ENCODE measurements around the gene UNC5A. TPM values are rescaled to one million over a fixed set of nuclear protein-coding genes. Genes with fewer than 3 reads are reported as not detected.

Gene UNC5A
- total RNA-seq, 1 experiment from 2014 or later = 3.1 TPM

DNA sequence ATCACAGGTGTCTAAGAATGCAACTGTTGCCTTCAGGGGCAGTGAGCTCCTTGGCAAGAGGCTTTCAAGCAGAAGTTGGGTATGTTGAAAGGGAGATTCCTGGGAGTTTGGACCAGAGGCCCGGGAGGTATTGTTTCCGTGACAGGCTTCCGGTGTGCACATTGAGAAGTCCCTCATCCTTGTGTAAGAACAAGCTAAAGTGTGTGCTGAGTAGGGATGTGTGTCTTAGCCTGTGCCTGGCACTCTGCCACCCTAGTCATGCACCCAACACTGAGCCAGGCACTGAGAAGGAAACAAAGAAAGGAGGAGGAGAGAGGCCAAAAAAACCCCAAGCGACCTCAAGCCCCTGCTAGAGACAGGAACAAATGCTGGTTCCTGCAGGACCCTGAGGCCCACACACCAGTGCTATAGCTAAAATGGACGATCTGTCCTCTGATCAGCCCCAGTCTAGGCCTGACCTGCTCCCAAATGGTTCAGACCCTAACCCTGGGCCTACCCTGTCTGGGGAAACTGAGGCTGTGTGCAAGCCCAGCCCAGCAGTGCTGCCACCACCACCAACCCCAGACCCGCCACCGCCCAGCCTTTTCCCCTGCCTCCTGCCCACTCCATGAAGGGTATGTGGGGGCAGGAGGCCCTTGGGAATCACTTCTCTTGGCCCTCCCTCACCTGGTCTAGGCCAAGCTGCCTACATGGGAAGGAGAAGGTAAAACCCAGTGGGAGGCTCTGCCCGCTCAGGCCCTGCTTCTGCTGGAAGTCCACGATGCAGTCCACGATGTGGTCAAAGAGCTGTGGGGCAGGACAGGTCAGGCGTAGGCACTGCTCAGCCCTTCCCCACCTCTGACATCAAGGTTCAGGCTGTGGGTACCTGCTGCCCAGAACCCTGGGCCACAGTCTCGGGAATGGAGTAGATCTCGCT, 76.2 kb downstream of the UNC5A start:
- Histone ChIP-seq H3K4me1 (replicated peaks; ENCODE audit: insufficient read depth) (no peaks in the 10 kb centered on the region), H3K36me3 (ENCODE audit: low read depth) (no peaks in the 10 kb centered on the region), H3F3A (ENCODE audit: insufficient read depth, low read depth) (no peaks in the 10 kb centered on the region), H3K9me2 (ENCODE audit: insufficient read depth) (no peaks in the 10 kb centered on the region), H3K79me2 (ENCODE audit: low read depth) (no peaks in the 10 kb centered on the region), H3K27me3 (ENCODE audit: insufficient read depth, low read depth) (no peaks in the 10 kb centered on the region), H3K4me2 (no peak overlapping the region), H4K20me1 (ENCODE audit: insufficient read depth) (no peaks in the 10 kb centered on the region), H3K4me3 (no peak overlapping the region), H3K9me3 (ENCODE audit: insufficient read depth, low read depth) (no peaks in the 10 kb centered on the region), H3K27ac (no peak overlapping the region), H2AFZ (no peak overlapping the region)
- BruUV-seq (replicated peaks) = no TSS peak
- ChIA-PET POLR2A (ENCODE audit: unreplicated experiment) (no interaction called here), CTCF (no interaction called here)
- TF ChIP-seq, protein P1, sequence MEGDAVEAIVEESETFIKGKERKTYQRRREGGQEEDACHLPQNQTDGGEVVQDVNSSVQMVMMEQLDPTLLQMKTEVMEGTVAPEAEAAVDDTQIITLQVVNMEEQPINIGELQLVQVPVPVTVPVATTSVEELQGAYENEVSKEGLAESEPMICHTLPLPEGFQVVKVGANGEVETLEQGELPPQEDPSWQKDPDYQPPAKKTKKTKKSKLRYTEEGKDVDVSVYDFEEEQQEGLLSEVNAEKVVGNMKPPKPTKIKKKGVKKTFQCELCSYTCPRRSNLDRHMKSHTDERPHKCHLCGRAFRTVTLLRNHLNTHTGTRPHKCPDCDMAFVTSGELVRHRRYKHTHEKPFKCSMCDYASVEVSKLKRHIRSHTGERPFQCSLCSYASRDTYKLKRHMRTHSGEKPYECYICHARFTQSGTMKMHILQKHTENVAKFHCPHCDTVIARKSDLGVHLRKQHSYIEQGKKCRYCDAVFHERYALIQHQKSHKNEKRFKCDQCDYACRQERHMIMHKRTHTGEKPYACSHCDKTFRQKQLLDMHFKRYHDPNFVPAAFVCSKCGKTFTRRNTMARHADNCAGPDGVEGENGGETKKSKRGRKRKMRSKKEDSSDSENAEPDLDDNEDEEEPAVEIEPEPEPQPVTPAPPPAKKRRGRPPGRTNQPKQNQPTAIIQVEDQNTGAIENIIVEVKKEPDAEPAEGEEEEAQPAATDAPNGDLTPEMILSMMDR (conservative IDR thresholded peaks at IDR 0.05) = no peak
- peak in 1 of 2 experiments; percentile 32 for DNase-seq
- intact Hi-C loops (cut with micrococcal nuclease; ENCODE audit: unreplicated experiment) = no loop called here

DNA sequence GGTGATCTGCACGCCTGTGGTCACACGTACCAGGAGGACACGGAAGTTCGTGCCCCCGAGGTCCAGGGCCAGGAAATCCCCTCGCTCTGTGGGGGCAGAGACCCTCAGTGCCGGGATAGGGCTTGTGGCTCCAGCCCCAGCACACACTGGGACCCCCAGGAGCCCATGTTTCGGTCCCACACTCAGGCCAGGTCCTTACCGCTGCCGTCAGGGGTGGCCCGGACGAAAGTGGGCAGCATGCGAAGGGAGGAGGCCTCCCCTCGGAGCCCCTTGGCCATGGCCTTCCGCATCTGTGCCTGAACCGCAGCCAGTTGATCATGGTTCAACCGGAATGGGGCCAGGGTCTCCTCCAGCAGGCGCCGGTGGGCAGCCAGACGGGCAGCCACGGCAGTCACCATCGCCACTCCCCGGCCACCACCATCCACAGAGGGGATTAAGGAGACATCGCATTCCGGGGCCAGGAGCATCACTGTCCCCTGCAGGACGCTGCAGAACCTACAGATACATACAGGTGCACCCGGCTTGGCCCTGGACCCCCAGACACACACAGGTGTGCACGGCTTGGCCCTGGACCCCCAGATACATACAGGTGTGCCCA, 77.0 kb downstream of the UNC5A start:
- Histone ChIP-seq H3K27ac (no peak overlapping the region), H3K4me3 (no peak overlapping the region), H4K20me1 (ENCODE audit: insufficient read depth) (no peaks in the 10 kb centered on the region), H3K9me2 (ENCODE audit: insufficient read depth) (no peaks in the 10 kb centered on the region), H3K9me3 (ENCODE audit: insufficient read depth, low read depth) (no peaks in the 10 kb centered on the region), H3K27me3 (ENCODE audit: insufficient read depth, low read depth) (no peaks in the 10 kb centered on the region), H2AFZ (no peak overlapping the region), H3K4me1 (replicated peaks; ENCODE audit: insufficient read depth) (no peaks in the 10 kb centered on the region), H3K36me3 (ENCODE audit: low read depth) (no peaks in the 10 kb centered on the region), H3F3A (ENCODE audit: insufficient read depth, low read depth) (no peaks in the 10 kb centered on the region), H3K79me2 (ENCODE audit: low read depth) (no peaks in the 10 kb centered on the region), H3K4me2 (no peak overlapping the region)
- TF ChIP-seq EZH2 (IDR thresholded peaks at IDR 0.05; ENCODE audit: low read depth) = no peak
- TF ChIP-seq, protein P1 (conservative IDR thresholded peaks at IDR 0.05) = no peak
- BruUV-seq (replicated peaks) = no TSS peak
- peak in 1 of 2 experiments; percentile 25 for DNase-seq
- POLR2A ChIA-PET (ENCODE audit: unreplicated experiment) = no interaction called here
- intact Hi-C loops (cut with micrococcal nuclease; ENCODE audit: unreplicated experiment) = no loop called here
- CTCF ChIA-PET = no interaction called here

DNA sequence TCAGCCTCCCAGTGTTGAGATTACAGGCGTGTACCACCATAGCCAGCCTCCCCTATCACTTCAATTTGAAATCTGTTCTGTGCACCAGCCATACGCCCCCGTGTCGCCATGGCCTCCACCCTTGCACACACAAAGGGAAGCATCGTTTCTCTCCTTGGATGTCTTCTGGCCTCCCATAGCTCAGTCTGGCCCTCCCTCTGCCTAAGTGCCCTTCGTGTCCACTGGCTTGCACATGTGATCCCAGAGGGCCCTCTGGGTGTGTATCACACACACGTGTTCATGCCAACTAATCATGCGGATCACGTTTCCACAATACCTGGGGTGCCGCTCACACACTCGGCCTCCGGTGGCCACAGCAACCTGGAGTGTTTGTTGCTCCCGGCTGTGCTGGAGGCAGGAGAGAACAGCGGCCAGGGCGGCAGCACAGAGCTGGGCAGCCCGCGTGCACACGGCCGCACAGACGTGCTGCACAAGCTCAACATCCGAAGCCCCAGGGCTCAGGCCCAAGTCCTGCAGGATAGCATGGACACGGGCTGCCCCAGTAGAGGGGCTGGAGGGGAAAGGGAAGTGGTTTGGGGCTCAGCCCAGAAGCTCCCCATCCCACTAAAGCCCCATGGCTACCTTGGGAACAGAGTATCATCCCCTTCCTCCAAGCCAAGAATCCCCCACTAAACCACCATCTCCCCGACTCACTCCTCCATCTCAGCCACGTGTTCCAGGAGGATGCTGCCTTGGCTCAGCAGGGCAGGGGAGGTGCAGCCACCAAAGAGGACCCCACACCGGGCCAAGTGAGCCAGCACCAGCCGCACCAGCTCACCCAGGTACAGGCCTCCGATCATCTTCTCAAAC, 77.9 kb downstream of the UNC5A start:
- ChIA-PET CTCF (no interaction called here), POLR2A (ENCODE audit: unreplicated experiment) (no interaction called here)
- Histone ChIP-seq H3F3A (ENCODE audit: insufficient read depth, low read depth) (no peaks in the 10 kb centered on the region), H3K4me2 (no peak overlapping the region), H3K27ac (no peak overlapping the region), H4K20me1 (ENCODE audit: insufficient read depth) (no peaks in the 10 kb centered on the region), H3K9me2 (ENCODE audit: insufficient read depth) (no peaks in the 10 kb centered on the region), H3K9me3 (ENCODE audit: insufficient read depth, low read depth) (no peaks in the 10 kb centered on the region), H3K27me3 (ENCODE audit: insufficient read depth, low read depth) (no peaks in the 10 kb centered on the region), H3K4me1 (replicated peaks; ENCODE audit: insufficient read depth) (no peaks in the 10 kb centered on the region), H3K4me3 (no peak overlapping the region), H3K36me3 (ENCODE audit: low read depth) (no peaks in the 10 kb centered on the region), H2AFZ (no peak overlapping the region), H3K79me2 (ENCODE audit: low read depth) (no peaks in the 10 kb centered on the region)
- BruUV-seq (replicated peaks) = no TSS peak
- peak in 1 of 2 experiments; percentile 28 for DNase-seq
- intact Hi-C loops (cut with micrococcal nuclease; ENCODE audit: unreplicated experiment) = no loop called here
- TF ChIP-seq EZH2 (IDR thresholded peaks at IDR 0.05; ENCODE audit: low read depth) = no peak
- TF ChIP-seq, protein P1 (conservative IDR thresholded peaks at IDR 0.05) = no peak

Data from PC-9 (cell line).